ENCODE data around the gene GIGYF1.

Gene GIGYF1

GRCh38 chr7:100689230-100690135 lies 4.6 kb downstream of the GIGYF1 start:
- peaks cover 19% of the 10 kb centered on the region for H3K4me1 ChIP-seq (ENCODE audit: control insufficient read depth, insufficient read depth, low read length)
- H3K4me3 ChIP-seq (ENCODE audit: low read depth, low read length), result no peak overlapping the region
- H3K36me3 ChIP-seq (ENCODE audit: control insufficient read depth, insufficient read depth, low read length), result peaks cover 66% of the 10 kb centered on the region
- no peaks in the 10 kb centered on the region for H3K27me3 ChIP-seq (ENCODE audit: control insufficient read depth, insufficient read depth, low read length)
- H3K9ac ChIP-seq (ENCODE audit: low read depth, low read length), result no peak overlapping the region
- no peaks in the 10 kb centered on the region for H3K9me3 ChIP-seq (ENCODE audit: control insufficient read depth, insufficient read depth, low read length)
- H3K27ac ChIP-seq (ENCODE audit: low read depth, low read length), result no peak overlapping the region

- Histone ChIP-seq H3K36me3 (ENCODE audit: control insufficient read depth, insufficient read depth, low read length) (peaks cover 77% of the 10 kb centered on the region), H3K4me1 (ENCODE audit: control insufficient read depth, insufficient read depth, low read length) (peaks cover 19% of the 10 kb centered on the region), H3K9ac (ENCODE audit: low read depth, low read length) (no peak overlapping the region), H3K4me3 (ENCODE audit: low read depth, low read length) (no peak overlapping the region), H3K9me3 (ENCODE audit: control insufficient read depth, insufficient read depth, low read length) (no peaks in the 10 kb centered on the region), H3K27ac (ENCODE audit: low read depth, low read length) (no peak overlapping the region), H3K27me3 (ENCODE audit: control insufficient read depth, insufficient read depth, low read length) (no peaks in the 10 kb centered on the region)
Observed at GRCh38 chr7:100688326-100688860, 5.7 kb downstream of the GIGYF1 start.

- Histone ChIP-seq H3K4me1 (ENCODE audit: control insufficient read depth, insufficient read depth, low read length) (peaks cover 18% of the 10 kb centered on the region), H3K4me3 (ENCODE audit: low read depth, low read length) (no peak overlapping the region), H3K9ac (ENCODE audit: low read depth, low read length) (no peak overlapping the region), H3K9me3 (ENCODE audit: control insufficient read depth, insufficient read depth, low read length) (no peaks in the 10 kb centered on the region), H3K27ac (ENCODE audit: low read depth, low read length) (no peak overlapping the region), H3K36me3 (ENCODE audit: control insufficient read depth, insufficient read depth, low read length) (peaks cover 83% of the 10 kb centered on the region), H3K27me3 (ENCODE audit: control insufficient read depth, insufficient read depth, low read length) (no peaks in the 10 kb centered on the region)
Observed at GRCh38 chr7:100687751-100688300, 6.2 kb downstream of the GIGYF1 start.

DNA sequence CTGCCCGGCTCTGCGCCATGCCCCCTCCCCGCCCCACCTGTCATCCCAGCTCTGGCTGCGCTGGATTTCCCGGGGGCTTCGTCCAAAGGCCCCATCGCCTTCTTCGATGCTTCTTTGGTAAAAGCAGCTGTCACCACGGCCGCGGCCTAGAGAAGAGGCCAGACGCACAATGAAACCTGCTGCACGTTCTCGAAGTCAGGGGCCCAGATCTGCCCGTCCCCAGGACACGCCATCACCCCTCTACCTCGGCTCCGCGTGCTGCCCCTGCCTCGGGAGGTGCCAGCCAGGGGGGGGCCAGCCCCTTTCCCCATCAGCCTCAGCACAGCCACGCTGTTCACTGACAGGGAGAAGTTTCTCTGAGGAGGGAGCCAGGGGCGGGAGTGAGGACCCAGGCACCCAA lies 6.8 kb downstream of the GIGYF1 start:
- H3K9me3 ChIP-seq (ENCODE audit: control insufficient read depth, insufficient read depth, low read length), result no peaks in the 10 kb centered on the region
- H3K4me3 ChIP-seq (ENCODE audit: low read depth, low read length), result no peak overlapping the region
- no peak overlapping the region for H3K9ac ChIP-seq (ENCODE audit: low read depth, low read length)
- peaks cover 88% of the 10 kb centered on the region for H3K36me3 ChIP-seq (ENCODE audit: control insufficient read depth, insufficient read depth, low read length)
- peaks cover 12% of the 10 kb centered on the region for H3K4me1 ChIP-seq (ENCODE audit: control insufficient read depth, insufficient read depth, low read length)
- no peaks in the 10 kb centered on the region for H3K27me3 ChIP-seq (ENCODE audit: control insufficient read depth, insufficient read depth, low read length)
- H3K27ac ChIP-seq (ENCODE audit: low read depth, low read length), result no peak overlapping the region

DNA sequence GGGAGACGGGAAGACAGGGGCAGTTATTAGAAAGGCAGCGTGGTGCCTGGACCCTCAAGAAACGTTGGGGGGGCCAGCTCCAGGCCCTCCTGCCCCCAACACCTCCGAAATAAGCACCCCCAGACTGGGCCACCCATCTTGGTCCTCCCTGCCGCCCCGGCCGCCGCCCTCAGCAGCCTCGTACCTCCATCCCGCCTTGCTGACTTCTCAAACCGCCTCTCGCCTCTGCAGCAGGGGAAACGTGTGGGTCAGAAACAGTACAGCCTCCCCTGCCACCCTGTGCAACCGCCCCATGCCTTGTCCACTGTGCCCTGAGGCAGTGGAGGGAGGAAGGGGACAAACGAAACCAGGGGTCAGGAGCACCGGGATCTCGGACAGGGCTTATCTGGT lies 7.2 kb downstream of the GIGYF1 start:
- Histone ChIP-seq H3K36me3 (ENCODE audit: control insufficient read depth, insufficient read depth, low read length) (peaks cover 93% of the 10 kb centered on the region), H3K4me1 (ENCODE audit: control insufficient read depth, insufficient read depth, low read length) (peaks cover 9% of the 10 kb centered on the region), H3K9me3 (ENCODE audit: control insufficient read depth, insufficient read depth, low read length) (no peaks in the 10 kb centered on the region), H3K27me3 (ENCODE audit: control insufficient read depth, insufficient read depth, low read length) (no peaks in the 10 kb centered on the region), H3K9ac (ENCODE audit: low read depth, low read length) (no peak overlapping the region), H3K4me3 (ENCODE audit: low read depth, low read length) (no peak overlapping the region), H3K27ac (ENCODE audit: low read depth, low read length) (no peak overlapping the region)

DNA sequence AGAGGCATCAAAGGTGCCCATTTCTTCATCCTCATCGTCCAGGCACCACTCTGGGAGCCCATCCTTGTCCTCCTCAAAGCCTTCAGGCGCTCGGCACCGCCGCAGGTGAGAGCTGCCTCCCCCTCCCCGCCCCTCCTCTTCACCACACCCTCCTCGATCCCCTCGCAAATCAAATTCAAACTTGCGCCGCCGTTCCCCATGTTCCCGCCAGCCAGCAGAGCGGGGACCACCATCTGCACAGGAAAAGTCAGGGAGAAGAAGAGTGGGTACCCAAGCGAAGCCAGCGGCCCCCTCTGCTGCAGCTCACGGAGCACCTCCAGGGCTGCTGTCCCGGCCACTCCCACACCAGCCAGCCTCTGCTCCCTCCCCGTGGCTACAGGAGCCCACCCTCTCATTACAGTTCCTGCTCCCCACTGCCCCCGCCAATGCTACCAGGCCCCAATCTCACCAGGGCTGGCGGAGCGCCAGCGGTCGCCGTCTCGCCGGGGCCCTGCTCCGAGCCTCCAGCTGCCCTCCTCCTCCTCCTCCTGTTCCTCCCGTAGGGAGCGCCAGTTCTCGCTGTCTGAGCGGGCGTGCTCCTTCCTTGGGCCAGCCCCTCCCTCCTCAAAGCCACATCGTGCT lies 7.7 kb downstream of the GIGYF1 start:
- no peaks in the 10 kb centered on the region for H3K27me3 ChIP-seq (ENCODE audit: control insufficient read depth, insufficient read depth, low read length)
- H3K27ac ChIP-seq (ENCODE audit: low read depth, low read length), result no peak overlapping the region
- no peak overlapping the region for H3K4me3 ChIP-seq (ENCODE audit: low read depth, low read length)
- H3K36me3 ChIP-seq (ENCODE audit: control insufficient read depth, insufficient read depth, low read length), result peaks cover 96% of the 10 kb centered on the region
- H3K9me3 ChIP-seq (ENCODE audit: control insufficient read depth, insufficient read depth, low read length), result no peaks in the 10 kb centered on the region
- H3K4me1 ChIP-seq (ENCODE audit: control insufficient read depth, insufficient read depth, low read length), result peaks cover 6% of the 10 kb centered on the region; the same call in 1 of the 2 replicates
- H3K9ac ChIP-seq (ENCODE audit: low read depth, low read length), result no peak overlapping the region

- Histone ChIP-seq H3K4me1 (ENCODE audit: control insufficient read depth, insufficient read depth, low read length) (no peaks in the 10 kb centered on the region), H3K27ac (ENCODE audit: low read depth, low read length) (no peak overlapping the region), H3K36me3 (ENCODE audit: control insufficient read depth, insufficient read depth, low read length) (peaks cover 96% of the 10 kb centered on the region), H3K4me3 (ENCODE audit: low read depth, low read length) (no peak overlapping the region), H3K9ac (ENCODE audit: low read depth, low read length) (no peak overlapping the region), H3K9me3 (ENCODE audit: control insufficient read depth, insufficient read depth, low read length) (no peaks in the 10 kb centered on the region), H3K27me3 (ENCODE audit: control insufficient read depth, insufficient read depth, low read length) (no peaks in the 10 kb centered on the region)
Observed at GRCh38 chr7:100685631-100686145, 8.4 kb downstream of the GIGYF1 start.

DNA sequence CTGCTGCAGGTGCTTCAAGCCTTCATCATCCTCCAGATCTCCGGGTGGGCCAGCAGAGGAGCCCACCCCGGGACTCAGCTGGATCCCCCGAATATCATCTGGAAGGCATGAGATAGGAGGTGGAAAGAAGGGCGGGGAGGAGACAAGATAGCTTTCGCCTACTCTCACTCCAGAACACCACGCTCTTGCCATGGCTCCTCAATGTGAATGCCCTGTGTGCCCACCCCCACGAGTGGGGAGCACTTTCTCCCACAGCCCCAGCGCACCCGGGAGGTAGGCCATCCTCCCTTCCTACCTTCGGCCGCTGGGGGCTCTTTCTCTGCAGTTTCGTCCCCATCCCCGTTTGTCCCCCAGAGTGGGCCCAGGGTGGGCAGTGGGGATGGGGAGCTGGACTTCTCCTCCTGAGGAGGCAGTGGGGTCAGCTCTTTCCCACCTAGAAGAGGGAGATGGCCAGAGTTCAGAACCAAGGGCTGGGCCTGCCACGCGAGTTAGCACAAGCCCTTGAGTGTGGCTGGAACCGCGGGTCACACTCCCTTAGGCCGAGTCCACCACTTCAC lies 8.9 kb downstream of the GIGYF1 start:
- Histone ChIP-seq H3K27me3 (ENCODE audit: control insufficient read depth, insufficient read depth, low read length) (no peaks in the 10 kb centered on the region), H3K4me1 (ENCODE audit: control insufficient read depth, insufficient read depth, low read length) (no peaks in the 10 kb centered on the region), H3K36me3 (ENCODE audit: control insufficient read depth, insufficient read depth, low read length) (peaks cover 99% of the 10 kb centered on the region)

DNA sequence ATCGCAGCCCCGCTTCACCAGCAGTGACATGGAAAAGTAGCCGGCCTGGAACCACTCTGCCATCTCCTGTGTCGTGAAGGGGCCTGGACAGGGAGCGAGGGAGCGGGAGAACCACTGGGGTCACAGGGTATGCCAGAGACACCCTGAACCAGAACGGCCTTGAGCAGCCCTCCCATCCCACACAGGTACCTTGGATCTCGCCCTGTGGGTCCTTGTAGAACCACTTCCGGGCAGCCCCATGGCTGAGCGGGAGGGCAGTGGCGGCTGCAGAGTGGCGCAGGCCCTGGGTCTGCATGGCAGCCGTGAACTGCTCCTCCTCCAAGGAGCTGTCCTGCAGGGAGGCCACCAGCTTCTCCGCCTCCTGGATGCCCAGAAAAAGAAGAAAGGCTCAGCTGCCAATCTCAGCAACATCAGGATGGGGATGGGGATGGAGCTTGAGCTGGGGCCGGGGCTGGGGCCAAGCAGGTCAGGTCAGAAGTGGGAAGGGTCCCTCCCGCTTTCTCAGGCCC lies 9.5 kb downstream of the GIGYF1 start:
- H3K4me1 ChIP-seq (ENCODE audit: control insufficient read depth, insufficient read depth, low read length), result no peaks in the 10 kb centered on the region
- no peak overlapping the region for H3K4me3 ChIP-seq (ENCODE audit: low read depth, low read length)
- H3K9me3 ChIP-seq (ENCODE audit: control insufficient read depth, insufficient read depth, low read length), result no peaks in the 10 kb centered on the region
- no peak overlapping the region for H3K27ac ChIP-seq (ENCODE audit: low read depth, low read length)
- H3K36me3 ChIP-seq (ENCODE audit: control insufficient read depth, insufficient read depth, low read length), result peaks cover 99% of the 10 kb centered on the region
- no peaks in the 10 kb centered on the region for H3K27me3 ChIP-seq (ENCODE audit: control insufficient read depth, insufficient read depth, low read length)
- no peak overlapping the region for H3K9ac ChIP-seq (ENCODE audit: low read depth, low read length)

More for the DNA sequence above, 8.9 kb downstream of the GIGYF1 start:
- Histone ChIP-seq H3K9ac (ENCODE audit: low read depth, low read length) (no peak overlapping the region), H3K9me3 (ENCODE audit: control insufficient read depth, insufficient read depth, low read length) (no peaks in the 10 kb centered on the region), H3K4me3 (ENCODE audit: low read depth, low read length) (no peak overlapping the region), H3K27ac (ENCODE audit: low read depth, low read length) (no peak overlapping the region)

GRCh38 chr7:100683659-100684533 lies 10.2 kb downstream of the GIGYF1 start:
- Histone ChIP-seq H3K9ac (ENCODE audit: low read depth, low read length) (no peak overlapping the region), H3K9me3 (ENCODE audit: control insufficient read depth, insufficient read depth, low read length) (no peaks in the 10 kb centered on the region), H3K4me3 (ENCODE audit: low read depth, low read length) (no peak overlapping the region), H3K4me1 (ENCODE audit: control insufficient read depth, insufficient read depth, low read length) (no peaks in the 10 kb centered on the region), H3K27me3 (ENCODE audit: control insufficient read depth, insufficient read depth, low read length) (no peaks in the 10 kb centered on the region), H3K27ac (ENCODE audit: low read depth, low read length) (no peak overlapping the region), H3K36me3 (ENCODE audit: control insufficient read depth, insufficient read depth, low read length) (peaks cover 99% of the 10 kb centered on the region)

Data from HUES48 (cell line).